ENCODE data around the gene HIP1R. TPM values are rescaled to one million over a fixed set of nuclear protein-coding genes. Genes with fewer than 3 reads are reported as not detected.
"Not testable (repeated sequence)": the region's sequence is repeated elsewhere in the genome, so short reads cannot be mapped to it uniquely, and the experiment has no call there.

HIP1R gene
- total RNA-seq, 1 donor from 2014 or later = 36.1 TPM

- peaks cover 18% of the 10 kb centered on the region for H3K36me3 ChIP-seq (ENCODE audit: control insufficient read depth, insufficient read depth, low read length)
- DNase-seq (ENCODE audit: low read depth) = no peak
- FAIRE-seq = no peak
Measured at GRCh38 chr12:122874081-122874480, 38.8 kb downstream of the HIP1R start.

GRCh38 chr12:122875590-122876220 is 40.4 kb downstream of the HIP1R start:
- DNase-seq (ENCODE audit: low read depth) (no peak), FAIRE-seq (no peak)
- TF ChIP-seq CTCF (IDR thresholded peaks at IDR 0.05; ENCODE audit: insufficient read depth, low read length, severe bottlenecking) = no peak
- H3K27me3 ChIP-seq (ENCODE audit: control insufficient read depth, insufficient read depth, low read length) = no peaks in the 10 kb centered on the region
- peaks cover 15% of the 10 kb centered on the region for H3K36me3 ChIP-seq (ENCODE audit: control insufficient read depth, insufficient read depth, low read length)
- H3K4me3 ChIP-seq (ENCODE audit: low read depth, low read length) = no peak overlapping the region

More at GRCh38 chr12:122874081-122874480, 38.8 kb downstream of the HIP1R start:
- TF ChIP-seq CTCF (IDR thresholded peaks at IDR 0.05; ENCODE audit: insufficient read depth, low read length, severe bottlenecking) = peak; percentile 6
- H3K4me3 ChIP-seq (ENCODE audit: low read depth, low read length) = no peak overlapping the region
- no peaks in the 10 kb centered on the region for H3K27me3 ChIP-seq (ENCODE audit: control insufficient read depth, insufficient read depth, low read length)

- not testable (repeated sequence) for H3K4me3 ChIP-seq (ENCODE audit: low read depth, low read length); DNase-seq (ENCODE audit: low read depth); FAIRE-seq; H3K36me3 ChIP-seq (ENCODE audit: control insufficient read depth, insufficient read depth, low read length); H3K27me3 ChIP-seq (ENCODE audit: control insufficient read depth, insufficient read depth, low read length)
Measured at GRCh38 chr12:122876281-122876680, 41.0 kb downstream of the HIP1R start.

- FAIRE-seq = no peak
- H3K27me3 ChIP-seq (ENCODE audit: control insufficient read depth, insufficient read depth, low read length) = no peaks in the 10 kb centered on the region
- peaks cover 8% of the 10 kb centered on the region for H3K36me3 ChIP-seq (ENCODE audit: control insufficient read depth, insufficient read depth, low read length)
- no peak overlapping the region for H3K4me3 ChIP-seq (ENCODE audit: low read depth, low read length)
- no peak for DNase-seq (ENCODE audit: low read depth)
- no peak for TF ChIP-seq CTCF (IDR thresholded peaks at IDR 0.05; ENCODE audit: insufficient read depth, low read length, severe bottlenecking)
Measured at GRCh38 chr12:122876731-122877130, 41.5 kb downstream of the HIP1R start.

GRCh38 chr12:122878780-122879612 is 43.7 kb downstream of the HIP1R start:
- FAIRE-seq (no peak), DNase-seq (ENCODE audit: low read depth) (no peak)
- Histone ChIP-seq H3K27me3 (ENCODE audit: control insufficient read depth, insufficient read depth, low read length) (no peaks in the 10 kb centered on the region), H3K36me3 (ENCODE audit: control insufficient read depth, insufficient read depth, low read length) (peaks cover 7% of the 10 kb centered on the region), H3K4me3 (ENCODE audit: low read depth, low read length) (no peak overlapping the region)
- no peak for TF ChIP-seq CTCF (IDR thresholded peaks at IDR 0.05; ENCODE audit: insufficient read depth, low read length, severe bottlenecking)

- TF ChIP-seq CTCF (IDR thresholded peaks at IDR 0.05; ENCODE audit: insufficient read depth, low read length, severe bottlenecking) = no peak
- no peaks in the 10 kb centered on the region for H3K27me3 ChIP-seq (ENCODE audit: control insufficient read depth, insufficient read depth, low read length)
- peaks cover 7% of the 10 kb centered on the region for H3K36me3 ChIP-seq (ENCODE audit: control insufficient read depth, insufficient read depth, low read length)
- FAIRE-seq (no peak), DNase-seq (ENCODE audit: low read depth) (no peak)
- H3K4me3 ChIP-seq (ENCODE audit: low read depth, low read length) = no peak overlapping the region
Measured at GRCh38 chr12:122880155-122880667, 45.0 kb downstream of the HIP1R start.

Measured in bronchial epithelial cell (primary cell).